Endodermal cell (in vitro differentiated cells): ENCODE data around the gene DFFB. TPM values are rescaled to one million over a fixed set of nuclear protein-coding genes. Genes with fewer than 3 reads are reported as not detected.
A peak's percentile ranks its signal among the peaks of the same experiment; 100 is the strongest.

Experiments used
- DNase-seq: peaks from one replicate; pipeline ENCODE4 v3.0.0-alpha.2; 2017
- H3K27ac ChIP-seq: 2 replicates; pipeline ENCODE4 v1.5.1; 2013; ENCODE audit warnings: mild to moderate bottlenecking, low read depth, low read length, moderate library complexity
- H3K27me3 ChIP-seq: 2 replicates; pipeline ENCODE4 v1.6.1; 2013; ENCODE audit warnings: mild to moderate bottlenecking, low read length, moderate library complexity; ENCODE audit not compliant: insufficient read depth, control insufficient read depth, poor library complexity, severe bottlenecking
- H3K36me3 ChIP-seq: 2 replicates; pipeline ENCODE4 v1.7.0; 2013; ENCODE audit warnings: mild to moderate bottlenecking, low read length, moderate library complexity; ENCODE audit not compliant: control insufficient read depth, insufficient read depth
- H3K4me1 ChIP-seq: one replicate; pipeline ENCODE4 v1.7.0; 2013; ENCODE audit warnings: low read length; ENCODE audit not compliant: control insufficient read depth, insufficient read depth
- H3K4me3 ChIP-seq: 2 replicates; pipeline ENCODE4 v1.5.1; 2013; ENCODE audit warnings: mild to moderate bottlenecking, low read length, moderate library complexity
- H3K9ac ChIP-seq: 2 replicates; pipeline ENCODE4 v1.6.1; 2013; ENCODE audit warnings: mild to moderate bottlenecking, low read length, moderate library complexity; ENCODE audit not compliant: poor library complexity, severe bottlenecking; ENCODE audit errors: extremely low read depth
- H3K9me3 ChIP-seq: 2 replicates; pipeline ENCODE4 v1.6.1; 2013; ENCODE audit warnings: mild to moderate bottlenecking, low read length, moderate library complexity; ENCODE audit not compliant: control insufficient read depth
- H3K27ac Mint-ChIP-seq: 2 replicates; pipeline ENCODE4 v1.8.0; 2020; ENCODE audit warnings: mixed read lengths
- H3K27me3 Mint-ChIP-seq: 2 replicates; pipeline ENCODE4 v1.8.0; 2021; ENCODE audit warnings: mild to moderate bottlenecking, mixed read lengths; ENCODE audit not compliant: insufficient read depth
- H3K36me3 Mint-ChIP-seq: 2 replicates; pipeline ENCODE4 v1.8.0; 2020; ENCODE audit warnings: low read depth, mixed read lengths
- H3K4me1 Mint-ChIP-seq: 2 replicates; pipeline ENCODE4 v1.8.0; 2020; ENCODE audit warnings: mixed read lengths
- H3K4me3 Mint-ChIP-seq: 2 replicates; pipeline ENCODE4 v1.8.0; 2020; ENCODE audit warnings: mild to moderate bottlenecking, moderate library complexity, mixed read lengths
- H3K9me3 Mint-ChIP-seq: 2 replicates; pipeline ENCODE4 v1.8.0; 2020; ENCODE audit warnings: mild to moderate bottlenecking, mixed read lengths
- WGBS, 2 experiments: methylation state at CpG; one replicate each; pipeline versions ENCODE4 v1.1.5 to v1.1.7; 2013; ENCODE audit warnings: missing lambda C conversion rate in 2 of 2, mixed read lengths in 1 of 2; ENCODE audit not compliant: insufficient coverage in 1 of 2, insufficient read length in 1 of 2; 5-methylcytosine and 5-hydroxymethylcytosine counted together
- total RNA-seq, 2 donors: library from RNA; stranded (reverse); fragmentation: NEBNext Ultra II Directional in 1 of 2; extraction: Animal tissue kit (Norgen Biotek cat#: 25700) in 1 of 2; gene quantifications; 2 replicates in 1 of 2; 3 replicates in 1 of 2; pipeline ENCODE4 v1.2.1, GENCODE V29; 2021
- TF ChIP-seq, protein P1 (sequence below): fragments of 200-600 bp; sonication (generic); conservative IDR thresholded peaks from 2 replicates; pipeline ENCODE4 v1.5.0; 2021; ENCODE audit warnings: antibody characterized with exemption, mild to moderate bottlenecking

Gene DFFB
- total RNA-seq, 2 donors from 2014 or later = 7.2 to 7.6 TPM

DNA sequence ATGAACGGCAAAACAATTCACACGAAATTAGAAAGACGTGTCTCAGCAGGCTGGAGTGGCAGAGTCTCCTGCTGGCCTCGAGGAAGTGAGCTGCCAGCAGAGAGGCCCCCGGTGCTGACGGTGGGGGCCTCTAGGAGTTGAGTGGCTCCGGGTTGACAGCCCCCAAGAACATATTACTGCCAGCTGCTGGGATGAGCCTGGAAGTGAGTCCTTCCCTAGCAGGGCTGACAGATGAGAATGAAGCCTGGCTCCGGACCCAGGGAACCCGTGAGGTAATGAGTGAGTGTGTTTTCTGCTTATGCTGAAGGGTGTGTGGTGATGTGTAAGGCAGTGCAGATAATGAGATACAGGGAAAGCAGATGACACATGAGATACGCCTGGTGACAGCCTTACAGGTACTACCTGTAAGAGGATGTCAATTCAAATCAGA, 37.5 kb upstream of the DFFB start:
- no peaks in the 10 kb centered on the region for H3K9me3 Mint-ChIP-seq
- Histone ChIP-seq H3K27ac (peak overlapping the region; percentile 63), H3K4me1 (no peaks in the 10 kb centered on the region), H3K9ac (no peak overlapping the region), H3K4me3 (no peak overlapping the region), H3K36me3 (peaks cover 27% of the 10 kb centered on the region), H3K9me3 (no peaks in the 10 kb centered on the region), H3K27me3 (no peaks in the 10 kb centered on the region)
- peaks cover 57% of the 10 kb centered on the region for H3K36me3 Mint-ChIP-seq
- no peaks in the 10 kb centered on the region for H3K27me3 Mint-ChIP-seq
- no peak overlapping the region for H3K27ac Mint-ChIP-seq
- no peaks in the 10 kb centered on the region for H3K4me1 Mint-ChIP-seq
- TF ChIP-seq, protein P1, sequence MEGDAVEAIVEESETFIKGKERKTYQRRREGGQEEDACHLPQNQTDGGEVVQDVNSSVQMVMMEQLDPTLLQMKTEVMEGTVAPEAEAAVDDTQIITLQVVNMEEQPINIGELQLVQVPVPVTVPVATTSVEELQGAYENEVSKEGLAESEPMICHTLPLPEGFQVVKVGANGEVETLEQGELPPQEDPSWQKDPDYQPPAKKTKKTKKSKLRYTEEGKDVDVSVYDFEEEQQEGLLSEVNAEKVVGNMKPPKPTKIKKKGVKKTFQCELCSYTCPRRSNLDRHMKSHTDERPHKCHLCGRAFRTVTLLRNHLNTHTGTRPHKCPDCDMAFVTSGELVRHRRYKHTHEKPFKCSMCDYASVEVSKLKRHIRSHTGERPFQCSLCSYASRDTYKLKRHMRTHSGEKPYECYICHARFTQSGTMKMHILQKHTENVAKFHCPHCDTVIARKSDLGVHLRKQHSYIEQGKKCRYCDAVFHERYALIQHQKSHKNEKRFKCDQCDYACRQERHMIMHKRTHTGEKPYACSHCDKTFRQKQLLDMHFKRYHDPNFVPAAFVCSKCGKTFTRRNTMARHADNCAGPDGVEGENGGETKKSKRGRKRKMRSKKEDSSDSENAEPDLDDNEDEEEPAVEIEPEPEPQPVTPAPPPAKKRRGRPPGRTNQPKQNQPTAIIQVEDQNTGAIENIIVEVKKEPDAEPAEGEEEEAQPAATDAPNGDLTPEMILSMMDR = no peak
- 86 to 89% methylated on average over 8 to 10 of the region's 10 CpGs for WGBS, 2 experiments
- DNase-seq = no peak
- H3K4me3 Mint-ChIP-seq = no peak overlapping the region

DNA sequence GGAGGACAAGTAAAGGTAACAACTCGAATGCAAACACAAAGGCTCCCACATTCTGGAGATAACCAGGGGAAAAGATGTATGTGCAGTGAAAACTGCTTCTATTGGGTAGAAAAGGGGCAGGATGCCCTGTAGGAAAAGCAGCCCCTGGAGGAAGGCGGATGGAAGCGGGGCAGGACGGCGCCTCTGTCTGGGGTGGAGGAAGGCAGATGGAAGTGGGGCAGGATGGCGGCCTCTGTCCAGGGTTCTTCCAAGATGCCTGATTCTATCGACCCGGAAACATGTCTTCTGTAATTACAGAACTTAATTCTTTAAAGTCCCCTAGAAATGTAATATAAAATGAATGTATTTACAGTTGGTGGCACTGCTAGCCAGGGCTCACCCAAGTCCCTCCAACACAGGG, 37.0 kb upstream of the DFFB start:
- H3K27ac Mint-ChIP-seq = no peak overlapping the region
- WGBS, 2 experiments = 93 to 100% methylated on average over 1 to 6 of the region's 8 CpGs
- no peaks in the 10 kb centered on the region for H3K4me1 Mint-ChIP-seq
- Histone ChIP-seq H3K36me3 (peaks cover 30% of the 10 kb centered on the region), H3K27me3 (no peaks in the 10 kb centered on the region), H3K9ac (no peak overlapping the region), H3K4me1 (no peaks in the 10 kb centered on the region), H3K27ac (peak overlapping the region; percentile 76), H3K4me3 (no peak overlapping the region), H3K9me3 (no peaks in the 10 kb centered on the region)
- no peaks in the 10 kb centered on the region for H3K9me3 Mint-ChIP-seq
- DNase-seq = no peak
- TF ChIP-seq, protein P1 = no peak
- no peaks in the 10 kb centered on the region for H3K27me3 Mint-ChIP-seq
- no peak overlapping the region for H3K4me3 Mint-ChIP-seq
- peaks cover 55% of the 10 kb centered on the region for H3K36me3 Mint-ChIP-seq

DNA sequence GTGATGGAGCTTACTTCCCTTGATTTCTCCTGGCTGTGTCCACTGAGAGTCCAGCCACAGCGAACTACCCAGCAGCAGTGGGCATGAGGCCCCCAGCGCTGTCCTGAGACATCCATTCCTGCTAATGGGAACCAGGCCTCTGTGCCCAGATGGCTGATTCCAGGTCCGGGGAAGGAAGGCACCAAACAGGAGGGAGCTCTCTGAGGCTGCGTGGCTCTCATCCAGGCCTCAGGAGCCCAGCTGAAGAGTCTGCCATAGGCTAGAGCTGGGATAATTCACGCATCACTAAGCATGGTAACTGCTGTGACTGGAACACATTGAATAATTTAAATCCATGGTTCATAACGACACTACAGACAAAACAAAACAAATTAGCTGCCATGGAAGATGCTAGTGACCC, 36.3 kb upstream of the DFFB start:
- peaks cover 58% of the 10 kb centered on the region for H3K36me3 Mint-ChIP-seq
- WGBS, 2 experiments = 92 to 95% methylated on average over 6 of the region's 6 CpGs

More for the DNA sequence above, 36.3 kb upstream of the DFFB start:
- no peaks in the 10 kb centered on the region for H3K27me3 Mint-ChIP-seq
- Histone ChIP-seq H3K36me3 (peaks cover 36% of the 10 kb centered on the region), H3K27ac (peak overlapping the region; percentile 76), H3K27me3 (no peaks in the 10 kb centered on the region), H3K4me1 (no peaks in the 10 kb centered on the region), H3K9me3 (no peaks in the 10 kb centered on the region), H3K4me3 (no peak overlapping the region), H3K9ac (no peak overlapping the region)
- no peak overlapping the region for H3K4me3 Mint-ChIP-seq
- H3K4me1 Mint-ChIP-seq = no peaks in the 10 kb centered on the region
- H3K9me3 Mint-ChIP-seq = no peaks in the 10 kb centered on the region
- no peak for DNase-seq
- TF ChIP-seq, protein P1 = no peak
- H3K27ac Mint-ChIP-seq = no peak overlapping the region
